Measurements from ENCODE around the gene PARD6B. TPM values are rescaled to one million over a fixed set of nuclear protein-coding genes. Genes with fewer than 3 reads are reported as not detected.
"Not testable (repeated sequence)": the region's sequence is repeated elsewhere in the genome, so short reads cannot be mapped to it uniquely, and the experiment has no call there.

PARD6B gene
- total RNA-seq, 1 donor from 2014 or later: 7.1 TPM

DNA sequence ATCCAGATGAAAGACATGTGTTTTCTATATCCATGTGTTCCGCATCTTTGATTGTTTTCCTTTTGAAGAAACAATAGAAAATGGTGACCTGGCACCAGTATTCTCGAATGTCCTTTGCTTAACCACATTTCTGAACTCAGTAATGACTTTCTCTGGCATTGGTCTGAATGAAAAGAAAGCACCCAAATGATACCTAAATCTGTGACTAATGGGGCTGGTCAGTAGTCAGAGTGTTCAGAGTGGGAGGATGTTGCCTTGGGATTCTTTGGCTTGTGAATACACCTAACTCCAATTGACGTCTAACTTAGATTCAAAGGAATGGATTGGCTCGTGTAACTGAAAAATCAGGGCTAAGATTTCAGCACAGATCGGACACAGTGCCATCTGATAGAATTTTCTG, 27.1 kb downstream of the PARD6B start:
- TF ChIP-seq, protein P1, sequence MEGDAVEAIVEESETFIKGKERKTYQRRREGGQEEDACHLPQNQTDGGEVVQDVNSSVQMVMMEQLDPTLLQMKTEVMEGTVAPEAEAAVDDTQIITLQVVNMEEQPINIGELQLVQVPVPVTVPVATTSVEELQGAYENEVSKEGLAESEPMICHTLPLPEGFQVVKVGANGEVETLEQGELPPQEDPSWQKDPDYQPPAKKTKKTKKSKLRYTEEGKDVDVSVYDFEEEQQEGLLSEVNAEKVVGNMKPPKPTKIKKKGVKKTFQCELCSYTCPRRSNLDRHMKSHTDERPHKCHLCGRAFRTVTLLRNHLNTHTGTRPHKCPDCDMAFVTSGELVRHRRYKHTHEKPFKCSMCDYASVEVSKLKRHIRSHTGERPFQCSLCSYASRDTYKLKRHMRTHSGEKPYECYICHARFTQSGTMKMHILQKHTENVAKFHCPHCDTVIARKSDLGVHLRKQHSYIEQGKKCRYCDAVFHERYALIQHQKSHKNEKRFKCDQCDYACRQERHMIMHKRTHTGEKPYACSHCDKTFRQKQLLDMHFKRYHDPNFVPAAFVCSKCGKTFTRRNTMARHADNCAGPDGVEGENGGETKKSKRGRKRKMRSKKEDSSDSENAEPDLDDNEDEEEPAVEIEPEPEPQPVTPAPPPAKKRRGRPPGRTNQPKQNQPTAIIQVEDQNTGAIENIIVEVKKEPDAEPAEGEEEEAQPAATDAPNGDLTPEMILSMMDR (IDR thresholded peaks at IDR 0.05; ENCODE audit: unreplicated experiment): no peak
- DNase-seq (ENCODE audit: low spot score): no peak
- Mint-ChIP-seq H3K27ac (ENCODE audit: unreplicated experiment) (no peak overlapping the region), H3K36me3 (ENCODE audit: low read depth, unreplicated experiment) (no peaks in the 10 kb centered on the region), H3K4me1 (ENCODE audit: unreplicated experiment) (peaks cover 2% of the 10 kb centered on the region), H3K9me3 (ENCODE audit: unreplicated experiment) (no peaks in the 10 kb centered on the region), H3K27me3 (ENCODE audit: unreplicated experiment) (no peaks in the 10 kb centered on the region), H3K4me3 (ENCODE audit: unreplicated experiment) (no peak overlapping the region)

DNA sequence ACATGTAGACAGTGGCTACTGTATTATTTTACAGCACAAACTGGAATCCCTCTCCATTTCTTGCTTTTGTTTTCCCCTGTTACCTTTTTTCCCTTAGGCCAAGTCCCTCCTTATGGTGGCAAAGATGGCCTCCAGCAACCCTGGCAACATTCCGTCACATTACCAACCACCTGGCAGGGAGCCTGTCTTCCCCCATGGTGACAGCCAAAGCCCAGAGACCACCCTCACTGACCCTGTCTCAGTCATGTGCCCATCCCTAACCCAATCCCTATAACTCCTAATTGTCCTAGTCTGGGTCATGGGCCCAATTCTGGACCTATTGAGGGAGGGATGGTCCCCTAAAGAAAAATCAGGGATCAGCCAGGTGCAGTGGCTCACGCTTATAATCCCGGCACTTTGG, 27.6 kb downstream of the PARD6B start:
- H3K4me3 Mint-ChIP-seq (ENCODE audit: unreplicated experiment): no peak overlapping the region
- H3K4me1 Mint-ChIP-seq (ENCODE audit: unreplicated experiment): peaks cover 2% of the 10 kb centered on the region
- no peak for DNase-seq (ENCODE audit: low spot score)
- TF ChIP-seq, protein P1 (IDR thresholded peaks at IDR 0.05; ENCODE audit: unreplicated experiment): no peak
- H3K27me3 Mint-ChIP-seq (ENCODE audit: unreplicated experiment): no peaks in the 10 kb centered on the region
- H3K36me3 Mint-ChIP-seq (ENCODE audit: low read depth, unreplicated experiment): no peaks in the 10 kb centered on the region
- no peaks in the 10 kb centered on the region for H3K9me3 Mint-ChIP-seq (ENCODE audit: unreplicated experiment)
- H3K27ac Mint-ChIP-seq (ENCODE audit: unreplicated experiment): no peak overlapping the region

DNA sequence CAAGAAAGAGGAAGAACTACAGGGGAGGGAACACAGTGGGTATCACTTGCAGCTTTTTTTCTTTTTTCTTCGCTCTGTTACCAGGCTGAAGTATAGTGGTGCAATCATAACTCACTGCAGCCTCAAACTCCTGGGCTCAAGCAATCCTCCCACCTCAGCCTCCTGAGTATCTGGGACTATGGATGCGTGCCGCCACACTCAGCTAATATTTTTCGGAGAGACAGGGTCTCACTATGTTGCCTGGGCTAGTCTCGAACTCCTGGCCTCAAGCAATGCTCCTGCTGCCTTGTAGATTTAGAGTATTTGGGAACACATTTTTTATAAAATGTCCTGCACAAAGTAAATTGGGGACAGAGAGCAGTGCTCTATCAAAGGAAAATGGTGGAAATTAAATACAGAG, 28.3 kb downstream of the PARD6B start:
- no peaks in the 10 kb centered on the region for H3K36me3 Mint-ChIP-seq (ENCODE audit: low read depth, unreplicated experiment)
- no peak overlapping the region for H3K4me3 Mint-ChIP-seq (ENCODE audit: unreplicated experiment)
- no peak for DNase-seq (ENCODE audit: low spot score)
- H3K27ac Mint-ChIP-seq (ENCODE audit: unreplicated experiment): no peak overlapping the region
- H3K9me3 Mint-ChIP-seq (ENCODE audit: unreplicated experiment): no peaks in the 10 kb centered on the region
- H3K27me3 Mint-ChIP-seq (ENCODE audit: unreplicated experiment): no peaks in the 10 kb centered on the region
- H3K4me1 Mint-ChIP-seq (ENCODE audit: unreplicated experiment): peaks cover 2% of the 10 kb centered on the region
- TF ChIP-seq, protein P1 (IDR thresholded peaks at IDR 0.05; ENCODE audit: unreplicated experiment): no peak

DNA sequence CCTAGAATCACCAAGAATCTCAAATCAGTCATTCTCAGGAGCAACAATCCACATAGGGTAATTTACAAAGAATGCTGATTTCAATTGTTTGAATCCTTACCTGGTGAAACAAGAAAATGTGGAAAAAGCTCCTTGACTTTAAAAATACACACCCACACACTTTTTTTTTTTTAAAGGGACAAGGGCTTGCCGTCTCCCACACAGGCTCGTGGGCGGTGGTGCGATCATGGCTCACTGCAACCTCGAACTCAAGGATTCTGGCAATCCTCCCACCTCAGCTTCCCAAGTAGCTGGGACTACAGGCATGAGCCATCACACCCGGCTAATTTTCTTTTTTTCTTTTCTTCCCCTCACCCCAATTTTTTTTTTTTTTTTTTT, 30.7 kb downstream of the PARD6B start:
- Mint-ChIP-seq H3K4me1 (ENCODE audit: unreplicated experiment) (peaks cover 2% of the 10 kb centered on the region), H3K27me3 (ENCODE audit: unreplicated experiment) (no peaks in the 10 kb centered on the region), H3K27ac (ENCODE audit: unreplicated experiment) (peak overlapping the region; percentile 74), H3K4me3 (ENCODE audit: unreplicated experiment) (no peak overlapping the region), H3K9me3 (ENCODE audit: unreplicated experiment) (no peaks in the 10 kb centered on the region), H3K36me3 (ENCODE audit: low read depth, unreplicated experiment) (no peaks in the 10 kb centered on the region)
- TF ChIP-seq, protein P1 (IDR thresholded peaks at IDR 0.05; ENCODE audit: unreplicated experiment): no peak
- DNase-seq (ENCODE audit: low spot score): no peak

DNA sequence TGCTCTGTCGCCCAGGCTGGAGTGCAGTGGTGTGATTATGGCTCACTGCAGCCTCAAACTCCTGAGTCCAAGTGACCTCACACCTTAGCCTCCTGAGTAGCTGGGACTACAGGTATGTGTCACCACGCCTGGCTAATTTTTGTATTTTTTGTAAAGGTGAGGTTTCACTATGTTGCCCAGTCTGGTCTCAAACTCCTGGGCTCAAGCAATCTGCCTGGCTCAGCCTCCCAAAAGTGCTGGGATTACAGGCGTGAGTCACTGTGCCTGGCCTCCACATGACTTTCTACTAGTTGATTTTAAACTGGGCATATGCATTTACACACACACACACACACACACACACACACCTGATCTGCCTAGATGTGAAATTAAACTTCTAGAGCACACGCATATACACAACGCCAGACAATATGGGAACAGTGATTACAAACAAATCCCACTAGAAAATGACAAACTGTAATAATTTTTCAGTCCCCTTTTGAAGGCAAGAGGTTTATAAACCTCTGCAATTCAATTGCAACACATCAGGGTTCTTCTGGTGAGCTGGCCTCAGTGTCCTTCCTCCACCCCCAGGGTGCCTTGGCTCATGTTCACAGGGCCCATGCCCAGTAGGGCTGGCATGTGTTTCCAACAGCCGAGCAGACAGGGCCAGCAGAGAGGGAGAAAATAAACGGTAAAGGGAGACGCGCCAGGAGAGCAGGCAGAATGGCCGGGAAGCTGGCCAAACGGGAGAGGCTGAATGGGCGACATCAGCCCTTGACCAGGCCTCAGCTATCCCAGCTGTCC, 31.2 kb downstream of the PARD6B start:
- Mint-ChIP-seq H3K4me3 (ENCODE audit: unreplicated experiment) (no peak overlapping the region), H3K4me1 (ENCODE audit: unreplicated experiment) (peaks cover 6% of the 10 kb centered on the region), H3K9me3 (ENCODE audit: unreplicated experiment) (no peaks in the 10 kb centered on the region), H3K27me3 (ENCODE audit: unreplicated experiment) (no peaks in the 10 kb centered on the region), H3K27ac (ENCODE audit: unreplicated experiment) (no peak overlapping the region), H3K36me3 (ENCODE audit: low read depth, unreplicated experiment) (no peaks in the 10 kb centered on the region)
- DNase-seq (ENCODE audit: low spot score): no peak
- TF ChIP-seq, protein P1 (IDR thresholded peaks at IDR 0.05; ENCODE audit: unreplicated experiment): no peak

DNA sequence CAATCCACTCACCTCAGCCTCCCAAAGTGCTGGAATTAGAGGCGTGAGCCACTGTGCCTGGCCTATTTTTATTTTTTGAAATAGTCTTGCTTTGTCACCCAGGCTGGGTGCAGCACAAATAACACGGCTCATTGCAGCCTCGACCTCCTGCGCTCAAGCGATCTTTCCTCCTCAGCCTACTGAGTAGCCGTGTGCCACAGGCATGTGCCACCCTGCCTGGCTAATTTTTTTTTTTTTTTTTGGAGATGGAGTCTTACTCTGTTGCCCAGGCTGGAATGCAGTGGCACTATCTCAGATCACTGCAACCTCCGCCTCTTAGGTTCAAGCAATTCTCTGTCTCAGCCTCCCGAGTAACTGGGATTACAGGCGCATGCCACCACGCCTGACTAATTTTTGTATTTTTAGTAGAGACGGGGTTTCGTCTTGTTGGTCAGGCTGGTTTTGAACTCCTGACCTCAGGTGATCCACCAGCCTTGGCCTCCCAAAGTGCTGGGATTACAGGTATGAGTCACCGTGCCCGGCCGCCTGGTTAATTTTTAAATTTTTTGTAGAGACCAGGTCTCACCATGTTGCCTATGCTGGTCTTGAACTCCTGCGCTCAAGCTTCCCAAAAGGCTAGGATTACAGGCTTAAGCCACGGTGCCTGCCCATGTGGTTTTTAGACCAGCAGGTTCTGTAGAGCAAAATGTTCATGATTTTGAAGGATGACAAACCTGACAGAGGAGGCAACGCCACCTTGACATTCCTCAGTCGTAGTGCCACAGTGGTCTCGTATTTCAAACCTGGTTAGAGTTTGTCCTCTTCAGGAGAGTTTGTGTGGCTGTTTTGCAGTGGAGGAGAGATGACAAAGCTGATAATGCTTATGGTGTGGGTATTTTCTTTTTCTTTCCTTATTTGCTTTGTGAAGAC, 32.4 kb downstream of the PARD6B start:
- not testable (repeated sequence) for H3K4me1 Mint-ChIP-seq (ENCODE audit: unreplicated experiment); DNase-seq (ENCODE audit: low spot score); H3K4me3 Mint-ChIP-seq (ENCODE audit: unreplicated experiment); H3K27me3 Mint-ChIP-seq (ENCODE audit: unreplicated experiment); H3K36me3 Mint-ChIP-seq (ENCODE audit: low read depth, unreplicated experiment); H3K9me3 Mint-ChIP-seq (ENCODE audit: unreplicated experiment)
- H3K27ac Mint-ChIP-seq (ENCODE audit: unreplicated experiment): peak overlapping the region; percentile 30

DNA sequence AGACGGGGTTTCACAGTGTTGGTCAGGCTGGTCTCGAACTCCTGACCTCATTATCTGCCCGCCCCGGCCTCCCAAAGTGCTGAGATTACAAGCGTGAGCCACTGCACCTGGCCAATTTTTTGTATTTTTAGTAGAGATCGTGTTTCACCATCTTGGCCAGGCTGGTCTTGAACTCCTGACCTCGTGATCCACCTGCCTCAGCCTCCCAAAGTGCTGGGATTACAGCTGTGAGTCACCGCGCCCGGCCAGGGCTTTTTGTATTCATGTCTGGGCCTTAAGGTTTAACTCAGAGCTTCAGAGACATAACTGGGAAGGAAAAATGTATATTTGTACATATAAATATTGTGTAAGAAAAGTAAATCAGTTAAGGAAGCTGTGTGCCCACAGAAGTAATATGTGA, 33.9 kb downstream of the PARD6B start:
- not testable (repeated sequence) for DNase-seq (ENCODE audit: low spot score); H3K4me3 Mint-ChIP-seq (ENCODE audit: unreplicated experiment); H3K27me3 Mint-ChIP-seq (ENCODE audit: unreplicated experiment); H3K9me3 Mint-ChIP-seq (ENCODE audit: unreplicated experiment); H3K27ac Mint-ChIP-seq (ENCODE audit: unreplicated experiment); H3K36me3 Mint-ChIP-seq (ENCODE audit: low read depth, unreplicated experiment); H3K4me1 Mint-ChIP-seq (ENCODE audit: unreplicated experiment)

Data from endothelial cell (in vitro differentiated cells).